NB4 (cell line): Measurements from ENCODE around the gene ASGR1.

Experiments used
- CTCF ChIP-seq: IDR thresholded peaks from one replicate; pipeline ENCODE4 v1.5.1; 2012; ENCODE audit warnings: low read depth, low read length
- MAX ChIP-seq: IDR thresholded peaks from 2 replicates; pipeline ENCODE4 v1.6.1; 2011; ENCODE audit warnings: low read depth, low read length

GRCh38 chr17:7191571-7192270, 12.6 kb upstream of the ASGR1 start:
- no peak for TF ChIP-seq CTCF
- TF ChIP-seq MAX = no peak
